Measurements from ENCODE around the gene CLDN15. TPM values are rescaled to one million over a fixed set of nuclear protein-coding genes. Genes with fewer than 3 reads are reported as not detected.
"Not testable (repeated sequence)": the region's sequence is repeated elsewhere in the genome, so short reads cannot be mapped to it uniquely, and the experiment has no call there.

Gene CLDN15
- total and polyA plus RNA-seq, 8 donors, result 1.2 to 131 (median 6.0) TPM

- Histone ChIP-seq H3K9me3 (no peaks in the 10 kb centered on the region), H3K36me3 (peaks cover 0 to 19% (median 19%) of the 10 kb centered on the region in 4 donors), H3K27me3 (peaks cover 0 to 64% (median 28%) of the 10 kb centered on the region in 3 donors), H3K4me3 (no peak overlapping the region), H3K4me1 (peaks cover 11 to 18% (median 16%) of the 10 kb centered on the region in 4 donors), H3K27ac (no peak overlapping the region)
- TF ChIP-seq POLR2AphosphoS5 (IDR thresholded peaks at IDR 0.05) (no peak), POLR2A (IDR thresholded peaks at IDR 0.05) (no peak), EP300 (IDR thresholded peaks at IDR 0.05) (no peak)
- TF ChIP-seq, protein P1, sequence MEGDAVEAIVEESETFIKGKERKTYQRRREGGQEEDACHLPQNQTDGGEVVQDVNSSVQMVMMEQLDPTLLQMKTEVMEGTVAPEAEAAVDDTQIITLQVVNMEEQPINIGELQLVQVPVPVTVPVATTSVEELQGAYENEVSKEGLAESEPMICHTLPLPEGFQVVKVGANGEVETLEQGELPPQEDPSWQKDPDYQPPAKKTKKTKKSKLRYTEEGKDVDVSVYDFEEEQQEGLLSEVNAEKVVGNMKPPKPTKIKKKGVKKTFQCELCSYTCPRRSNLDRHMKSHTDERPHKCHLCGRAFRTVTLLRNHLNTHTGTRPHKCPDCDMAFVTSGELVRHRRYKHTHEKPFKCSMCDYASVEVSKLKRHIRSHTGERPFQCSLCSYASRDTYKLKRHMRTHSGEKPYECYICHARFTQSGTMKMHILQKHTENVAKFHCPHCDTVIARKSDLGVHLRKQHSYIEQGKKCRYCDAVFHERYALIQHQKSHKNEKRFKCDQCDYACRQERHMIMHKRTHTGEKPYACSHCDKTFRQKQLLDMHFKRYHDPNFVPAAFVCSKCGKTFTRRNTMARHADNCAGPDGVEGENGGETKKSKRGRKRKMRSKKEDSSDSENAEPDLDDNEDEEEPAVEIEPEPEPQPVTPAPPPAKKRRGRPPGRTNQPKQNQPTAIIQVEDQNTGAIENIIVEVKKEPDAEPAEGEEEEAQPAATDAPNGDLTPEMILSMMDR (IDR thresholded peaks at IDR 0.05), result no peak
- intact Hi-C loops (cut with DNase I; ENCODE audit: low total_unique reads), result no loop called here
- no peak for DNase-seq
- WGBS, 5 donors, result 79 to 89% (median 84%) methylated on average over 5 of the region's 5 CpGs
These were observed 35.0 kb downstream of the CLDN15 start for GRCh38 chr7:101202603-101202918.

DNA sequence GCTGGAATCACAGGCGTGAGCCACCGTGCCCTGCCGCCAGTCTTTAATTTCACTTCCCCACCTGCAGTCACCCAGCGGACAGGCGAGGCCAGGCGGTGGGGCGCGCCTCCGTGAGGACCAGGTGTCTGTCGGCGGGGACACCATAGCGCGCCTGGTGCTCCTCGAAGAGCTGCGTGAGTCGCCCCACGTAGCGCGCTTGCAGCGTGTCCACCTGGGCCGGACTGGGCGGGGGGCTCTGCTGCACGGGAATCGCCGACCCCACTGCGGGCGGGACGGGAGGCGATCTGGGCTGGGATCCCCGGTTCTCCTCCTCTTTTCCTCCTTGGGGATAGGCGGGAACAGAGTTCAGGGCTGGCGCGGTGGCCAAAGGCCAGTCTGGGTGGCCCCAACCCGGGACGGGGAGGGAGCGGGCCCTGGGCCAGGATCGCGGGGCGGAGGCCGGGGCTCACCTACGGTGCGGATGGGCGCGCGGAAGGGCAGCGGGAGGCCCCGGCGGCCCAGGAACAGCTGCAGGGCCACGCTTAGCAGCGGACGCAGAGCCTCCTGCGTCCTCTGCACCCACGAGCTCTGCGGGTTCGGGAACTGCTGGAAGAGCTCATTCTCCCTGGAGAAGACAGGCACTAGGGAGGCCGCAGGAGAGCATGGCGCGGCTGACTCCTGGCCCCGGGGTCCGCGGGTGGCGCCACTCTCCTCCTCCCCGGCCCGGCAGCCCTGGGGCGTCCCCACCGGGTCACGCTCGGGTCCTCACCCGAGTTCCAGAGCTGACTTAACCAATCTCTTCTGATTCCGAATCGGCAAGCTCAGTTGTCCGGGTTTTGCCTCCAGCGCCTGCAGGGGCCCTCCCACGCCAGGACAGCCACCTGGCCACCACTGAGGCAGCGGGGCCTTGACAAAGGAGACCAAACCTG is 35.7 kb downstream of the CLDN15 start:
- H3K4me3 ChIP-seq, result peak overlapping the region; percentile 12 to 47 (median 32)
- H3K27me3 ChIP-seq, result peaks cover 0 to 70% (median 28%) of the 10 kb centered on the region in 3 donors
- H3K4me1 ChIP-seq, result peaks cover 11 to 18% (median 16%) of the 10 kb centered on the region in 4 donors
- peaks cover 0 to 13% (median 13%) of the 10 kb centered on the region in 4 donors for H3K36me3 ChIP-seq
- peak; percentile 34 to 52 for DNase-seq
- intact Hi-C loops (cut with DNase I; ENCODE audit: low total_unique reads), result no loop called here
- 7 to 9% (median 8%) methylated on average over 16 to 75 of the region's 75 CpGs for WGBS, 5 donors
- H3K9me3 ChIP-seq, result no peaks in the 10 kb centered on the region
- no peak for TF ChIP-seq POLR2AphosphoS5 (IDR thresholded peaks at IDR 0.05)
- TF ChIP-seq, protein P1 (IDR thresholded peaks at IDR 0.05), result no peak
- TF ChIP-seq EP300 (IDR thresholded peaks at IDR 0.05), result no peak
- no peak for TF ChIP-seq POLR2A (IDR thresholded peaks at IDR 0.05)
- H3K27ac ChIP-seq, result no peak overlapping the region

DNA sequence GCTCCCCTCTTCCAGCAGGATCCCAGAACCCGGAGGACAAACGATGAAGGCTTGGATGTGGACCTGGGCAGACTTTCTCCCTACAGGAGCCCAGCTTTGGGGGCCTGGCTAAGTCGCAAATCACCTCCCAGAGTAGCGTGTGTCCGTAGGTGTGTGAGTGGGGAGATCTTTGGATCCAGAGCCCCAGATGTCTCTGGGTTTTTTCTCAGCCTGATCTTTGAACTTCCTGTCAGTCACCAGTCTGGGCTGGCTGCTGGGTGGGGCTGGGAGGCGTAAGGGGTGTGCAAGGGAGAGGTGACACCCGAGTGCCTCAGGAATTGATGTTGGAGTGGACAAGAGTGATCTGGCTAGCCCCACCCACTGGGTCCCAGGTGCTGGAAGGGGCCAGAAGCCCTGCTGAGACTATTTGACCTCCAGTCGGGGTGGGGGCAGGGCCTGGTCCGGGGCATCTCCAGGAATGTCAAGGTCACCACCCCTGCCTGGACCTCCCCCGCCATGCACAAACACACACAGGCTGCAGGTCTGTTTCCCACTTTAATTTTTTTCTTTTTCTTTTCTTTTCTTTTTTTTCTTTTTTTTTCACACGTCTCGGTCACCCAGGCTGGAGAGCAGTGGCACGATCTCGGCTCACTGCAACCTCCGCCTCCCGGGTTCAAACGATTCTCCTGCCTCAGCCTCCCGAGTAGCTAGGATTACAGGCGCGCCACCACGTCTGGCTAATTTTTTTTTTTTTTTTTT is 36.6 kb downstream of the CLDN15 start, which contains the start of gene MOGAT3:
MOGAT3 (minus strand) TSS at position 175 of the 738 bp plus-strand sequence. CDS start 182 bp downstream, outside the sequence.
- intact Hi-C loops (cut with DNase I; ENCODE audit: low total_unique reads), result no loop called here
- no peak within 1 kb of the TSS for H3K27ac ChIP-seq
- no peaks in the 10 kb centered on the region for H3K9me3 ChIP-seq
- DNase-seq, result peak in 1 of 2 donors; percentile 64
- TF ChIP-seq, protein P1 (IDR thresholded peaks at IDR 0.05), result no peak
- TF ChIP-seq POLR2AphosphoS5 (IDR thresholded peaks at IDR 0.05) (no peak), EP300 (IDR thresholded peaks at IDR 0.05) (no peak), POLR2A (IDR thresholded peaks at IDR 0.05) (no peak)
- H3K27me3 ChIP-seq, result peaks cover 0 to 79% (median 28%) of the 10 kb centered on the region in 3 donors
- peak within 1 kb of the TSS; percentile 12 to 47 (median 32) for H3K4me3 ChIP-seq
- WGBS, 5 donors, result 20 to 34% (median 27%) methylated on average over 21 of the region's 21 CpGs
- peaks cover 0 to 4% (median 3%) of the 10 kb centered on the region in 4 donors for H3K36me3 ChIP-seq
- H3K4me1 ChIP-seq, result peaks cover 11 to 18% (median 16%) of the 10 kb centered on the region in 4 donors

GRCh38 chr7:101200504-101200861 is 37.1 kb downstream of the CLDN15 start:
- H3K27ac ChIP-seq, result no peak overlapping the region
- intact Hi-C loops (cut with DNase I; ENCODE audit: low total_unique reads), result no loop called here

DNA sequence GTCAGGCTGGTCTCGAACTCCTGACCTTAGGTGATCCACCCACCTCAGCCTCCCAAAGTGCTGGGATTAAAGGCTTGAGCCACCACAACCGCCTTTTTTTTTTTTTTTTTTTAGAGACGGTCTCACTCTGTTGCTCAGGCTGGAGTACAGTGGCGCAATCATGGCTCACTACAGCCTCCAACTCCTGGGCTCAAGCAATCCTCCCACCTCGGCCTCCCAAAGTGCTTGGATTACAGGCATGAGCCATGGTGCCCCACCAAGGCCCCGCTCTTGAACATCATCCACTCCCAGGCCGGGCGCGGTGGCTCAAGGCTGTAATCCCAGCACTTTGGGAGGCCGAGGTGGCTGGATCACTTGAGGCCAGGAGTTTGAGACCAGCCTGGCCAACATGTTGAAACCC is 38.1 kb downstream of the CLDN15 start:
- Histone ChIP-seq H3K4me1 (peaks cover 11 to 18% (median 16%) of the 10 kb centered on the region in 4 donors), H3K27me3 (peaks cover 0 to 86% (median 28%) of the 10 kb centered on the region in 3 donors)
- intact Hi-C loops (cut with DNase I; ENCODE audit: low total_unique reads); H3K27ac ChIP-seq; H3K4me3 ChIP-seq; H3K36me3 ChIP-seq; DNase-seq; H3K9me3 ChIP-seq: not testable (repeated sequence)
- WGBS, 5 donors, result 89 to 95% (median 92%) methylated on average over 4 to 10 of the region's 10 CpGs

More at GRCh38 chr7:101200504-101200861, 37.1 kb downstream of the CLDN15 start:
- H3K4me1 ChIP-seq, result peaks cover 11 to 18% (median 16%) of the 10 kb centered on the region in 4 donors
- TF ChIP-seq, protein P1 (IDR thresholded peaks at IDR 0.05), result no peak
- TF ChIP-seq POLR2AphosphoS5 (IDR thresholded peaks at IDR 0.05) (no peak), POLR2A (IDR thresholded peaks at IDR 0.05) (no peak), EP300 (IDR thresholded peaks at IDR 0.05) (no peak)
- peaks cover 0 to 85% (median 28%) of the 10 kb centered on the region in 3 donors for H3K27me3 ChIP-seq
- DNase-seq, result no peak
- H3K9me3 ChIP-seq, result no peaks in the 10 kb centered on the region
- no peak overlapping the region for H3K4me3 ChIP-seq
- H3K36me3 ChIP-seq, result no peaks in the 10 kb centered on the region
- WGBS, 5 donors, result 75 to 90% (median 78%) methylated on average over 2 of the region's 2 CpGs

Measured in stomach (tissue), 9 donors.